Caco-2 (cell line): Measurements from ENCODE around the gene GFRA1. TPM values are rescaled to one million over a fixed set of nuclear protein-coding genes. Genes with fewer than 3 reads are reported as not detected.

ENCODE experiments used
- BruUV-seq: library from RNA; stranded (reverse); fragments of 400-500 nt; replicated peaks from 2 replicates; lab custom pipeline; 2021; lab: Mats Ljungman, UMichigan
- CTCF ChIA-PET: fragments of 300-600 bp; sonication (Branson Sonifier 250); formaldehyde crosslinking; loops from one replicate; lab custom pipeline; 2022; ENCODE audit warnings: antibody characterized with exemption; lab: Charles Lee
- POLR2A ChIA-PET: fragments of 300-600 bp; sonication (Branson Sonifier 250); formaldehyde crosslinking; loops from one replicate; lab custom pipeline; 2022; ENCODE audit warnings: antibody characterized with exemption; lab: Charles Lee
- DNase-seq, 2 experiments: peaks; one replicate each; pipeline versions ENCODE4 v3.0.0 to v3.0.0-alpha.2; 2020 to 2022
- H3K27me3 ChIP-seq: replicated peaks from 2 replicates; pipeline ENCODE4 v1.6.0; 2011; ENCODE audit warnings: low read length; ENCODE audit not compliant: control insufficient read depth, insufficient read depth
- H3K36me3 ChIP-seq: 2 replicates; pipeline ENCODE4 v1.5.1; 2011; ENCODE audit warnings: low read length; ENCODE audit not compliant: control insufficient read depth, insufficient read depth
- H3K4me1 ChIP-seq: fragments of 250-450 bp; sonication (Bioruptor Pico); 2 replicates; pipeline ENCODE4 v1.5.1; 2020; ENCODE audit warnings: mild to moderate bottlenecking
- H3K4me3 ChIP-seq: 2 replicates; pipeline ENCODE4 v1.5.1; 2011; ENCODE audit warnings: low read depth, mild to moderate bottlenecking, control low read depth, low read length
- H3K9me3 ChIP-seq: fragments of 250-450 bp; sonication (Bioruptor Pico); 2 replicates; pipeline ENCODE4 v1.5.1; 2020; ENCODE audit warnings: mild to moderate bottlenecking, moderate library complexity
- H3K27ac Mint-ChIP-seq: one replicate; pipeline ENCODE4 v1.8.0; 2022; ENCODE audit warnings: mixed read lengths; ENCODE audit not compliant: unreplicated experiment
- H3K27me3 Mint-ChIP-seq: one replicate; pipeline ENCODE4 v1.8.0; 2022; ENCODE audit warnings: mixed read lengths; ENCODE audit not compliant: insufficient read depth, unreplicated experiment
- H3K36me3 Mint-ChIP-seq: one replicate; pipeline ENCODE4 v1.8.0; 2022; ENCODE audit warnings: mild to moderate bottlenecking, mixed read lengths; ENCODE audit not compliant: insufficient read depth, unreplicated experiment
- H3K4me1 Mint-ChIP-seq: one replicate; pipeline ENCODE4 v1.8.0; 2022; ENCODE audit warnings: low read depth, mixed read lengths; ENCODE audit not compliant: unreplicated experiment
- H3K4me3 Mint-ChIP-seq: one replicate; pipeline ENCODE4 v1.8.0; 2022; ENCODE audit warnings: mild to moderate bottlenecking, moderate library complexity, mixed read lengths; ENCODE audit not compliant: unreplicated experiment
- H3K9me3 Mint-ChIP-seq: one replicate; pipeline ENCODE4 v1.8.0; 2022; ENCODE audit warnings: mixed read lengths; ENCODE audit not compliant: unreplicated experiment
- CTCF ChIP-seq, 2 experiments: fragments of 200-600 bp in 1 of 2; IDR thresholded peaks; 1 replicate in 1 of 2; 2 replicates in 1 of 2; pipeline versions ENCODE4 v1.5.1 to v1.8.0; 2011 to 2022; ENCODE audit warnings: antibody characterized with exemption in 1 of 2, control low read depth in 1 of 2, inconsistent platforms in 1 of 2, low read depth in 1 of 2, low read length in 1 of 2, mild to moderate bottlenecking in 1 of 2, moderate library complexity in 1 of 2; ENCODE audit not compliant: insufficient read depth in 1 of 2, severe bottlenecking in 1 of 2, unreplicated experiment in 1 of 2
- intact Hi-C: fragments of 100-400 bp; cut with micrococcal nuclease; formaldehyde crosslinking; loops from one replicate; pipeline ENCODE4 v1.10.0; 2022; ENCODE audit not compliant: unreplicated experiment
- total RNA-seq: library from RNA; stranded (reverse); gene quantifications from 2 replicates; pipeline ENCODE4 v1.2.3, GENCODE V29; 2022

GFRA1 gene
- total RNA-seq, 1 experiment from 2014 or later: not detected

GRCh38 chr10:116138897-116139296, 134.1 kb downstream of the GFRA1 start:
- H3K36me3 Mint-ChIP-seq: no peaks in the 10 kb centered on the region
- H3K4me3 Mint-ChIP-seq: no peak overlapping the region
- no peaks in the 10 kb centered on the region for H3K36me3 ChIP-seq
- no peak overlapping the region for H3K27ac Mint-ChIP-seq
- no peaks in the 10 kb centered on the region for H3K27me3 ChIP-seq
- H3K9me3 Mint-ChIP-seq: no peaks in the 10 kb centered on the region
- H3K4me1 ChIP-seq: no peaks in the 10 kb centered on the region
- CTCF ChIA-PET: no interaction called here
- no peaks in the 10 kb centered on the region for H3K9me3 ChIP-seq
- TF ChIP-seq CTCF (IDR thresholded peaks at IDR 0.05; ENCODE audit: insufficient read depth in 1 of 2, low read depth in 1 of 2, low read length in 1 of 2, severe bottlenecking in 1 of 2, unreplicated experiment in 1 of 2): no peak
- POLR2A ChIA-PET: no interaction called here
- peaks cover 8% of the 10 kb centered on the region for H3K4me1 Mint-ChIP-seq
- H3K4me3 ChIP-seq: no peak overlapping the region
- no peaks in the 10 kb centered on the region for H3K27me3 Mint-ChIP-seq
- no TSS peak for BruUV-seq
- intact Hi-C loops: no loop called here
- DNase-seq: no peak

- H3K36me3 Mint-ChIP-seq: no peaks in the 10 kb centered on the region
- H3K27me3 Mint-ChIP-seq: no peaks in the 10 kb centered on the region
- POLR2A ChIA-PET: no interaction called here
- Histone ChIP-seq H3K27me3 (no peaks in the 10 kb centered on the region), H3K36me3 (no peaks in the 10 kb centered on the region), H3K9me3 (no peaks in the 10 kb centered on the region), H3K4me1 (no peaks in the 10 kb centered on the region), H3K4me3 (no peak overlapping the region)
- intact Hi-C loops: no loop called here
- no peak for DNase-seq
- no peak overlapping the region for H3K4me3 Mint-ChIP-seq
- peaks cover 8% of the 10 kb centered on the region for H3K4me1 Mint-ChIP-seq
- no peak for TF ChIP-seq CTCF (IDR thresholded peaks at IDR 0.05; ENCODE audit: insufficient read depth in 1 of 2, low read depth in 1 of 2, low read length in 1 of 2, severe bottlenecking in 1 of 2, unreplicated experiment in 1 of 2)
- CTCF ChIA-PET: no interaction called here
- no peaks in the 10 kb centered on the region for H3K9me3 Mint-ChIP-seq
- H3K27ac Mint-ChIP-seq: no peak overlapping the region
- no TSS peak for BruUV-seq
These were observed 136.7 kb downstream of the GFRA1 start for GRCh38 chr10:116136261-116136660.

- intact Hi-C loops: no loop called here
- no peaks in the 10 kb centered on the region for H3K36me3 ChIP-seq
- Mint-ChIP-seq H3K27me3 (no peaks in the 10 kb centered on the region), H3K36me3 (no peaks in the 10 kb centered on the region), H3K4me1 (no peaks in the 10 kb centered on the region), H3K9me3 (no peaks in the 10 kb centered on the region), H3K27ac (no peak overlapping the region), H3K4me3 (no peak overlapping the region)
- no peak for TF ChIP-seq CTCF (IDR thresholded peaks at IDR 0.05; ENCODE audit: insufficient read depth in 1 of 2, low read depth in 1 of 2, low read length in 1 of 2, severe bottlenecking in 1 of 2, unreplicated experiment in 1 of 2)
- H3K4me3 ChIP-seq: no peak overlapping the region
- peaks cover 6% of the 10 kb centered on the region; the same call in 1 of the 2 replicates for H3K9me3 ChIP-seq
- ChIA-PET POLR2A (no interaction called here), CTCF (no interaction called here)
- DNase-seq: no peak
- BruUV-seq: no TSS peak
- no peaks in the 10 kb centered on the region for H3K4me1 ChIP-seq
- no peaks in the 10 kb centered on the region for H3K27me3 ChIP-seq
These were observed 138.7 kb downstream of the GFRA1 start for GRCh38 chr10:116134322-116134721.
